SK-N-SH (cell line): ENCODE measurements around the gene LTC4S. TPM values are rescaled to one million over a fixed set of nuclear protein-coding genes. Genes with fewer than 3 reads are reported as not detected.

Source experiments
- CTCF ChIA-PET: fragments of 300-600, 350-600 bp; formaldehyde crosslinking; extraction: SDS; loops from one replicate; lab custom pipeline; 2021; lab: Yijun Ruan, JAX
- POLR2A ChIA-PET: fragments of 350-600 bp; sonication (Branson Sonifier 250); formaldehyde crosslinking; extraction: SDS; loops from one replicate; lab custom pipeline; 2020; ENCODE audit warnings: antibody characterized with exemption, inconsistent platforms; lab: Yijun Ruan, JAX
- DNase-seq: peaks from one replicate; pipeline ENCODE4 v3.0.0; 2012
- H2AFZ ChIP-seq: fragments of 200-600 bp; sonication (generic); 2 replicates; pipeline ENCODE4 v1.8.1; 2016; ENCODE audit warnings: antibody characterized with exemption, mild to moderate bottlenecking, low read depth
- H3F3A ChIP-seq: fragments of 200-600 bp; sonication (generic); replicated peaks from 2 replicates; pipeline ENCODE3; 2016; ENCODE audit warnings: antibody characterized with exemption, mild to moderate bottlenecking; ENCODE audit not compliant: insufficient read depth
- H3K27ac ChIP-seq, 2 experiments: fragments of 200-500 bp in 1 of 2; fragments of 200-600 bp in 1 of 2; sonication (Bioruptor generic) in 1 of 2; sonication (generic), shearing (Covaris generic) in 1 of 2; 2 replicates each; pipeline versions ENCODE4 v1.5.1 to v1.6.1; 2014 to 2016; ENCODE audit warnings: low read depth in 2 of 2, inconsistent platforms in 1 of 2, low read length in 1 of 2, mild to moderate bottlenecking in 1 of 2, mixed read lengths in 1 of 2
- H3K27me3 ChIP-seq: fragments of 200-600 bp; sonication (generic), shearing (Covaris generic); 2 replicates; pipeline ENCODE4 v1.6.1; 2016; ENCODE audit warnings: mixed run types; ENCODE audit not compliant: insufficient read depth
- H3K36me3 ChIP-seq, 2 experiments: fragments of 200-500 bp in 1 of 2; fragments of 200-600 bp in 1 of 2; sonication (Bioruptor generic) in 1 of 2; sonication (generic) in 1 of 2; replicated peaks in 1 of 2; 2 replicates each; pipeline versions ENCODE3 to v1.5.1; 2014 to 2016; ENCODE audit warnings: low read length in 1 of 2, mild to moderate bottlenecking in 1 of 2; ENCODE audit not compliant: insufficient read depth in 2 of 2, control insufficient read depth in 1 of 2
- H3K4me1 ChIP-seq, 2 experiments: fragments of 200-500 bp in 1 of 2; fragments of 200-600 bp in 1 of 2; sonication (Bioruptor generic) in 1 of 2; sonication (generic), shearing (Covaris generic) in 1 of 2; 2 replicates each; pipeline versions ENCODE4 v1.5.1 to v1.6.1; 2014 to 2016; ENCODE audit warnings: low read depth in 1 of 2, low read length in 1 of 2, mixed run types in 1 of 2; ENCODE audit not compliant: insufficient read depth in 2 of 2, control insufficient read depth in 1 of 2
- H3K4me2 ChIP-seq: fragments of 200-600 bp; sonication (generic), shearing (Covaris generic); 2 replicates; pipeline ENCODE4 v1.6.1; 2017; ENCODE audit warnings: mixed run types
- H3K4me3 ChIP-seq, 2 experiments: fragments of 200-500 bp in 1 of 2; fragments of 200-600 bp in 1 of 2; sonication (Bioruptor generic) in 1 of 2; sonication (generic), shearing (Covaris generic) in 1 of 2; 2 replicates each; pipeline versions ENCODE4 v1.5.1 to v1.8.1; 2014 to 2016; ENCODE audit warnings: low read depth in 2 of 2, inconsistent platforms in 1 of 2, low read length in 1 of 2, mild to moderate bottlenecking in 1 of 2, mixed read lengths in 1 of 2, moderate library complexity in 1 of 2
- H3K79me2 ChIP-seq: fragments of 200-600 bp; sonication (generic); 2 replicates; pipeline ENCODE4 v1.8.1; 2017; ENCODE audit warnings: mild to moderate bottlenecking; ENCODE audit not compliant: insufficient read depth
- H3K9ac ChIP-seq: fragments of 200-600 bp; sonication (generic); 2 replicates; pipeline ENCODE4 v1.6.1; 2017; ENCODE audit warnings: mixed run types
- H3K9me2 ChIP-seq: fragments of 200-600 bp; sonication (generic); 2 replicates; pipeline ENCODE4 v1.6.1; 2017; ENCODE audit warnings: mixed run types
- H3K9me3 ChIP-seq: fragments of 200-600 bp; sonication (generic); 2 replicates; pipeline ENCODE4 v1.6.1; 2017; ENCODE audit warnings: mixed run types, mild to moderate bottlenecking, moderate library complexity
- H4K20me1 ChIP-seq: fragments of 200-600 bp; sonication (generic); 2 replicates; pipeline ENCODE4 v1.6.1; 2017; ENCODE audit warnings: mild to moderate bottlenecking, mixed run types; ENCODE audit not compliant: insufficient read depth
- ELF1 ChIP-seq: IDR thresholded peaks from 2 replicates; pipeline ENCODE4 v1.4.0; 2012
- EP300 ChIP-seq, 2 experiments: IDR thresholded peaks; 2 replicates each; pipeline versions ENCODE4 v1.4.0 to v1.6.1; 2012; ENCODE audit warnings: borderline replicate concordance in 1 of 2, low read depth in 1 of 2, low read length in 1 of 2
- EZH2phosphoT487 ChIP-seq: fragments of 200-600 bp; sonication (generic); IDR thresholded peaks from 2 replicates; pipeline ENCODE4 v1.6.1; 2017; ENCODE audit warnings: low read depth, mixed run types, mild to moderate bottlenecking, antibody characterized with exemption, moderate library complexity, borderline replicate concordance
- FOXM1 ChIP-seq: IDR thresholded peaks from 2 replicates; pipeline ENCODE4 v1.4.0; 2012; ENCODE audit warnings: low read depth, mild to moderate bottlenecking
- MEF2A ChIP-seq: IDR thresholded peaks from 2 replicates; pipeline ENCODE4 v1.4.0; 2012; ENCODE audit warnings: low read depth, borderline replicate concordance
- RAD21 ChIP-seq: IDR thresholded peaks from 2 replicates; pipeline ENCODE4 v1.6.1; 2012; ENCODE audit warnings: mild to moderate bottlenecking, low read length
- RCOR1 ChIP-seq: fragments of 150-350 bp; IDR thresholded peaks from 2 replicates; pipeline ENCODE4 v1.6.1; 2017; ENCODE audit warnings: antibody characterized with exemption, low read length
- RXRA ChIP-seq: IDR thresholded peaks from 2 replicates; pipeline ENCODE4 v1.4.0; 2012; ENCODE audit warnings: low read depth, mild to moderate bottlenecking, borderline replicate concordance
- SIN3A ChIP-seq: IDR thresholded peaks from 2 replicates; pipeline ENCODE4 v1.6.1; 2012; ENCODE audit warnings: low read depth, mild to moderate bottlenecking, low read length, moderate library complexity, borderline replicate concordance
- TCF12 ChIP-seq: IDR thresholded peaks from 2 replicates; pipeline ENCODE4 v1.4.0; 2012
- TEAD4 ChIP-seq: IDR thresholded peaks from 2 replicates; pipeline ENCODE4 v1.4.0; 2012; ENCODE audit warnings: mild to moderate bottlenecking, borderline replicate concordance; ENCODE audit not compliant: insufficient read depth
- WGBS: methylation state at CpG from one replicate; pipeline ENCODE4 v1.1.6; 2017; ENCODE audit warnings: low lambda C conversion rate; 5-methylcytosine and 5-hydroxymethylcytosine counted together
- polyA plus RNA-seq, 3 experiments: library from polyadenylated mRNA; depleted of rRNA; stranded (reverse); fragments of >200 nt; gene quantifications; 2 replicates each; pipeline ENCODE4 v1.2.3, GENCODE V29; 2012
- TF ChIP-seq, protein P1 (sequence below): fragments of 150-350 bp; IDR thresholded peaks from 2 replicates; pipeline ENCODE4 v1.6.1; 2016; ENCODE audit warnings: mild to moderate bottlenecking, low read depth, low read length
- TF ChIP-seq, protein P2 (sequence below): fragments of 200-600 bp; sonication (generic); IDR thresholded peaks from 2 replicates; pipeline ENCODE4 v1.6.1; 2017; ENCODE audit warnings: antibody characterized with exemption, mild to moderate bottlenecking, moderate library complexity
- TF ChIP-seq, protein P3 (sequence below): IDR thresholded peaks from 2 replicates; pipeline ENCODE4 v1.4.0; 2012; ENCODE audit warnings: low read depth, borderline replicate concordance

Gene LTC4S
- polyA plus RNA-seq, 1 of the 3 experiments (the other 2 are of a cell fraction), result 0.43 TPM

DNA sequence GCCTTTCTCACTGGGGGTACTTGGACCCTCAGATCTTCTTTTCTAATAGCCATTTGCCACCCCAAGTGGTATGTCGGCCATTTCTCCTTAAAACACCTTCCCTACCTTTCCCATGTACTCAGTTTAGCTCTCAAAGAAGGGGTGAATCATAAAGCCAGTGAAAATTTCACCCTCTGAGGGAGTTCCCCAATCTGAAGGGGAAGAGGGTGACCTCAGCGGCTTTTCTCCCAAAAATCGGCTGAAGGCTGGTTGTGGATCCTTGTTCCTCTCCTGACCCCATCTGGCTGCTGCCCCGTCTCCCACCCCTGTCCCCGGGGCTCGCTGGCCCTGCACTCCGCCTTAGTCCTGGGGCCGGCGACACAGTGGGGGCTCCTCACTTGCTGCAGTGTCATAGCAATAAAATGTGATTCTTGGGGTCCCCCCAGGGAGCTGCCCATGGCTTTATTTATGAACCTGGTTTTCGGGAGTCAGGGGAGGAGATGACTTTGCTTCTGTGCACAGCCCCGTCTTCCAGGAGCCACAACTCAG, 17.3 kb upstream of the LTC4S start:
- Histone ChIP-seq H4K20me1 (no peaks in the 10 kb centered on the region), H3K27me3 (no peaks in the 10 kb centered on the region), H3F3A (no peaks in the 10 kb centered on the region), H3K9ac (no peak overlapping the region), H3K9me3 (no peaks in the 10 kb centered on the region), H3K9me2 (no peaks in the 10 kb centered on the region), H2AFZ (no peak overlapping the region), H3K27ac (no peak overlapping the region), H3K36me3 (peaks cover 25 to 72% of the 10 kb centered on the region in 2 experiments), H3K4me2 (no peak overlapping the region)
- WGBS, result 89% methylated on average over 11 of the region's 11 CpGs
- ChIA-PET POLR2A (no interaction called here), CTCF (interaction anchor here (1.7 to 3.4 kb wide), 2 partner anchors 13 to 20 kb away, joined by 4 to 20 read pairs; no protein-coding TSS in a partner anchor)
- no peak for TF ChIP-seq MEF2A
- no peak for TF ChIP-seq RCOR1
- no peak for TF ChIP-seq RXRA
- no peak for TF ChIP-seq SIN3A
- no peak for TF ChIP-seq EZH2phosphoT487
- TF ChIP-seq, all 33 proteins: peak for 0
- no peak for DNase-seq
- Histone ChIP-seq H3K4me1 (no peaks in the 10 kb centered on the region), H3K4me3 (no peak overlapping the region), H3K79me2 (peaks cover 7% of the 10 kb centered on the region)

DNA sequence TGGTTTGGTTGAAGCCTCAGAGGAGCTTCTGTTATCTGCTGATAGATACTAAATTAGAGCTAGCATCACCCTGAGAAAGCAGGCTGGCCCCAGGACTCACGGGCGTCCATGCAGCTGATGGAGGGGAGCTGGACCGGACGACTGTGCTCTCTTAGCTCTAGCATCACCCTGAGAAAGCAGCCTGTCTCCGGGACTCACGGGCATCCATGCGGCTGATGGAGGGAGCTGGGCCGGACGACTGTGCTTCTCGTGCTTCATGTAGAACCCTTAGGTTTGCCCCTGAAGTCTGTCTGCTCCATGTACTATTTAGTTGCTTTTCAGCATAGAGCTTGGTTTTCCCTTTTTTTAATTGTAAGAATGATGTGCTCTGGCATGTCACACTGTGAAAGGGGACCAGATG, 16.3 kb upstream of the LTC4S start:
- no peaks in the 10 kb centered on the region for H3F3A ChIP-seq
- H3K79me2 ChIP-seq, result no peaks in the 10 kb centered on the region; the same call in 1 of the 2 replicates
- no peaks in the 10 kb centered on the region for H3K9me3 ChIP-seq
- no peak overlapping the region for H3K4me2 ChIP-seq
- H3K27me3 ChIP-seq, result no peaks in the 10 kb centered on the region
- ChIA-PET CTCF (interaction anchor here (0.7 to 3.4 kb wide), 6 partner anchors 9 to 19 kb away, joined by 3 to 20 read pairs (median 5); no protein-coding TSS in a partner anchor), POLR2A (no interaction called here)
- no peak overlapping the region for H3K27ac ChIP-seq
- H3K9me2 ChIP-seq, result no peaks in the 10 kb centered on the region
- no peaks in the 10 kb centered on the region for H4K20me1 ChIP-seq
- DNase-seq, result no peak
- no peak overlapping the region for H2AFZ ChIP-seq
- H3K4me1 ChIP-seq, result no peaks in the 10 kb centered on the region
- TF ChIP-seq RAD21 (no peak), SIN3A (no peak), MEF2A (no peak), TEAD4 (no peak), TCF12 (no peak), ELF1 (no peak), FOXM1 (no peak), EZH2phosphoT487 (no peak), EP300 (IDR thresholded peaks at IDR 0.05; ENCODE audit: borderline replicate concordance in 1 of 2, low read depth in 1 of 2, low read length in 1 of 2) (no peak)
- TF ChIP-seq, protein P1, sequence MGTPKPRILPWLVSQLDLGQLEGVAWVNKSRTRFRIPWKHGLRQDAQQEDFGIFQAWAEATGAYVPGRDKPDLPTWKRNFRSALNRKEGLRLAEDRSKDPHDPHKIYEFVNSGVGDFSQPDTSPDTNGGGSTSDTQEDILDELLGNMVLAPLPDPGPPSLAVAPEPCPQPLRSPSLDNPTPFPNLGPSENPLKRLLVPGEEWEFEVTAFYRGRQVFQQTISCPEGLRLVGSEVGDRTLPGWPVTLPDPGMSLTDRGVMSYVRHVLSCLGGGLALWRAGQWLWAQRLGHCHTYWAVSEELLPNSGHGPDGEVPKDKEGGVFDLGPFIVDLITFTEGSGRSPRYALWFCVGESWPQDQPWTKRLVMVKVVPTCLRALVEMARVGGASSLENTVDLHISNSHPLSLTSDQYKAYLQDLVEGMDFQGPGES, result no peak
- TF ChIP-seq, protein P2, sequence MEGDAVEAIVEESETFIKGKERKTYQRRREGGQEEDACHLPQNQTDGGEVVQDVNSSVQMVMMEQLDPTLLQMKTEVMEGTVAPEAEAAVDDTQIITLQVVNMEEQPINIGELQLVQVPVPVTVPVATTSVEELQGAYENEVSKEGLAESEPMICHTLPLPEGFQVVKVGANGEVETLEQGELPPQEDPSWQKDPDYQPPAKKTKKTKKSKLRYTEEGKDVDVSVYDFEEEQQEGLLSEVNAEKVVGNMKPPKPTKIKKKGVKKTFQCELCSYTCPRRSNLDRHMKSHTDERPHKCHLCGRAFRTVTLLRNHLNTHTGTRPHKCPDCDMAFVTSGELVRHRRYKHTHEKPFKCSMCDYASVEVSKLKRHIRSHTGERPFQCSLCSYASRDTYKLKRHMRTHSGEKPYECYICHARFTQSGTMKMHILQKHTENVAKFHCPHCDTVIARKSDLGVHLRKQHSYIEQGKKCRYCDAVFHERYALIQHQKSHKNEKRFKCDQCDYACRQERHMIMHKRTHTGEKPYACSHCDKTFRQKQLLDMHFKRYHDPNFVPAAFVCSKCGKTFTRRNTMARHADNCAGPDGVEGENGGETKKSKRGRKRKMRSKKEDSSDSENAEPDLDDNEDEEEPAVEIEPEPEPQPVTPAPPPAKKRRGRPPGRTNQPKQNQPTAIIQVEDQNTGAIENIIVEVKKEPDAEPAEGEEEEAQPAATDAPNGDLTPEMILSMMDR, result no peak
- TF ChIP-seq, protein P3, sequence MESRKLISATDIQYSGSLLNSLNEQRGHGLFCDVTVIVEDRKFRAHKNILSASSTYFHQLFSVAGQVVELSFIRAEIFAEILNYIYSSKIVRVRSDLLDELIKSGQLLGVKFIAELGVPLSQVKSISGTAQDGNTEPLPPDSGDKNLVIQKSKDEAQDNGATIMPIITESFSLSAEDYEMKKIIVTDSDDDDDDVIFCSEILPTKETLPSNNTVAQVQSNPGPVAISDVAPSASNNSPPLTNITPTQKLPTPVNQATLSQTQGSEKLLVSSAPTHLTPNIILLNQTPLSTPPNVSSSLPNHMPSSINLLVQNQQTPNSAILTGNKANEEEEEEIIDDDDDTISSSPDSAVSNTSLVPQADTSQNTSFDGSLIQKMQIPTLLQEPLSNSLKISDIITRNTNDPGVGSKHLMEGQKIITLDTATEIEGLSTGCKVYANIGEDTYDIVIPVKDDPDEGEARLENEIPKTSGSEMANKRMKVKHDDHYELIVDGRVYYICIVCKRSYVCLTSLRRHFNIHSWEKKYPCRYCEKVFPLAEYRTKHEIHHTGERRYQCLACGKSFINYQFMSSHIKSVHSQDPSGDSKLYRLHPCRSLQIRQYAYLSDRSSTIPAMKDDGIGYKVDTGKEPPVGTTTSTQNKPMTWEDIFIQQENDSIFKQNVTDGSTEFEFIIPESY, result no peak
- H3K36me3 ChIP-seq, result peaks cover 16 to 67% of the 10 kb centered on the region in 2 experiments
- WGBS, result 94% methylated on average over 10 of the region's 10 CpGs
- H3K4me3 ChIP-seq, result no peak overlapping the region
- H3K9ac ChIP-seq, result no peak overlapping the region
